HepG2 (cell line): ENCODE results near the gene YPEL5. TPM values are rescaled to one million over a fixed set of nuclear protein-coding genes. Genes with fewer than 3 reads are reported as not detected.

Source experiments
- ATAC-seq: fragments of 200-7000 bp; cut with Tn5 transposase; 3 replicates; pipeline ENCODE4 v1.9.1; 2020; ENCODE audit warnings: mild to moderate bottlenecking, moderate library complexity
- BruUV-seq: library from RNA; stranded (reverse); fragments of 400-500 nt; replicated peaks from 2 replicates; lab custom pipeline; 2021; lab: Mats Ljungman, UMichigan
- CTCF ChIA-PET: fragments of 300-600 bp; formaldehyde crosslinking; extraction: SDS; loops from one replicate; lab custom pipeline; 2021; ENCODE audit warnings: low total read pairs, inconsistent platforms, low intra/inter-chr PET ratio; lab: Yijun Ruan, JAX
- POLR2A ChIA-PET: fragments of 350-600 bp; sonication (Branson Sonifier 250); formaldehyde crosslinking; loops from one replicate; lab custom pipeline; 2020; ENCODE audit warnings: antibody characterized with exemption, inconsistent platforms; lab: Yijun Ruan, JAX
- DNase-seq: peaks from one replicate; pipeline ENCODE4 v3.0.0-alpha.2; 2015; ENCODE audit warnings: low spot score
- FAIRE-seq: peaks from 3 replicates; lab custom pipeline; 2011; peaks lifted over from hg19 to GRCh38; lab: Jason Lieb, UNC
- H2AFZ ChIP-seq: one replicate; pipeline ENCODE4 v1.6.1; 2011; ENCODE audit warnings: low read length, inconsistent platforms
- H3K27ac ChIP-seq: fragments of 300-600 bp; 3 replicates; pipeline ENCODE4 v1.8.0; 2011; ENCODE audit warnings: mixed run types, mild to moderate bottlenecking, mixed read lengths, low read length, inconsistent platforms; ENCODE audit not compliant: insufficient read depth; ENCODE audit errors: extremely low read length
- H3K27me3 ChIP-seq, 2 experiments: fragments of 200-600 bp in 1 of 2; 2 replicates in 1 of 2; 3 replicates in 1 of 2; pipeline versions ENCODE4 v1.6.0 to v1.8.0; 2011; ENCODE audit warnings: low read length in 2 of 2, mild to moderate bottlenecking in 2 of 2, moderate library complexity in 2 of 2, inconsistent platforms in 1 of 2; ENCODE audit not compliant: insufficient read depth in 2 of 2, control insufficient read depth in 1 of 2
- H3K36me3 ChIP-seq, 2 experiments: fragments of 200-600 bp in 1 of 2; replicated peaks in 1 of 2; 2 replicates in 1 of 2; 3 replicates in 1 of 2; pipeline versions ENCODE4 v1.5.1 to v1.8.0; 2011; ENCODE audit warnings: low read length in 2 of 2, inconsistent platforms in 1 of 2; ENCODE audit not compliant: insufficient read depth in 2 of 2, control insufficient read depth in 1 of 2
- H3K4me1 ChIP-seq: 2 replicates; pipeline ENCODE4 v1.5.1; 2012; ENCODE audit warnings: low read length, inconsistent platforms; ENCODE audit not compliant: insufficient read depth
- H3K4me2 ChIP-seq: 2 replicates; pipeline ENCODE4 v1.6.0; 2011; ENCODE audit warnings: low read depth, low read length, inconsistent platforms
- H3K4me3 ChIP-seq, 3 experiments: fragments of 200-600 bp in 1 of 3; sonication (generic), shearing (Covaris generic) in 1 of 3; replicated peaks in 1 of 3; 2 replicates each; pipeline ENCODE4 v1.5.1; 2011 to 2016; ENCODE audit warnings: low read length in 3 of 3, inconsistent platforms in 2 of 3, low read depth in 2 of 3, mild to moderate bottlenecking in 2 of 3, control low read depth in 1 of 3, mixed read lengths in 1 of 3; ENCODE audit not compliant: insufficient read depth in 1 of 3
- H3K79me2 ChIP-seq: one replicate; pipeline ENCODE4 v1.6.1; 2011; ENCODE audit warnings: low read length, inconsistent platforms; ENCODE audit not compliant: insufficient read depth
- H3K9ac ChIP-seq: 2 replicates; pipeline ENCODE4 v1.6.0; 2011; ENCODE audit warnings: mild to moderate bottlenecking, low read depth, low read length, inconsistent platforms; ENCODE audit not compliant: insufficient read depth
- H3K9me3 ChIP-seq: 2 replicates; pipeline ENCODE4 v1.5.1; 2012; ENCODE audit warnings: mild to moderate bottlenecking, low read length
- H4K20me1 ChIP-seq: 2 replicates; pipeline ENCODE4 v1.6.0; 2011; ENCODE audit warnings: inconsistent platforms, mild to moderate bottlenecking, low read length, moderate library complexity; ENCODE audit not compliant: insufficient read depth
- AGO1 ChIP-seq: fragments of 200-400 bp; formaldehyde crosslinking; IDR thresholded peaks from 2 replicates; pipeline ENCODE4 v1.6.1; 2017; ENCODE audit warnings: mild to moderate bottlenecking, low read depth, low read length, moderate library complexity; ENCODE audit not compliant: poor library complexity, severe bottlenecking
- CREM ChIP-seq, 2 experiments: sonication (generic) in 1 of 2; formaldehyde crosslinking in 1 of 2; IDR thresholded peaks; 2 replicates each; pipeline versions ENCODE4 v1.4.0 to v1.6.1; 2016 to 2020; ENCODE audit warnings: antibody characterized with exemption in 1 of 2, mild to moderate bottlenecking in 1 of 2, missing genetic modification reagents in 1 of 2
- GPBP1L1 ChIP-seq: sonication (generic); formaldehyde crosslinking; IDR thresholded peaks from 2 replicates; pipeline ENCODE4 v1.5.0; 2020; ENCODE audit warnings: mild to moderate bottlenecking, missing genetic modification reagents
- HMG20B ChIP-seq: conservative IDR thresholded peaks from 2 replicates; pipeline ENCODE4 v1.6.1; 2016; ENCODE audit warnings: missing genetic modification reagents, missing compliant biosample characterization
- MTERF4 ChIP-seq: sonication (generic); formaldehyde crosslinking; IDR thresholded peaks from 2 replicates; pipeline ENCODE4 v1.8.0; 2023; ENCODE audit warnings: mild to moderate bottlenecking, missing genetic modification reagents
- TEAD3 ChIP-seq: optimal IDR thresholded peaks from 2 replicates; pipeline ENCODE3; 2016; ENCODE audit warnings: borderline replicate concordance
- ZBTB7A ChIP-seq: sonication (generic); formaldehyde crosslinking; IDR thresholded peaks from 2 replicates; pipeline ENCODE4 v1.8.0; 2022; ENCODE audit warnings: mild to moderate bottlenecking, missing genetic modification reagents
- ZFP91 ChIP-seq: sonication (generic); formaldehyde crosslinking; IDR thresholded peaks from 2 replicates; pipeline ENCODE4 v1.9.0; 2022; ENCODE audit warnings: missing genetic modification reagents, mild to moderate bottlenecking, borderline replicate concordance
- ZNF747 ChIP-seq: sonication (generic); formaldehyde crosslinking; IDR thresholded peaks from 2 replicates; pipeline ENCODE4 v1.8.1; 2023; ENCODE audit warnings: missing genetic modification reagents, mild to moderate bottlenecking, borderline replicate concordance
- WGBS: methylation state at CpG from one replicate; pipeline ENCODE4 v1.1.6; 2017; ENCODE audit warnings: low lambda C conversion rate; 5-methylcytosine and 5-hydroxymethylcytosine counted together
- in situ Hi-C: cut with HindIII; loops from 2 replicates; pipeline ENCODE4 v1.10.0; 2017; ENCODE audit warnings: low pct_unique_long_range_greater_than_20kb; ENCODE audit not compliant: extremely low pct_ligation_motif_present
- intact Hi-C: fragments of 100-400 bp; cut with micrococcal nuclease; formaldehyde crosslinking; loops from one replicate; pipeline ENCODE4 v1.10.0; 2022; ENCODE audit not compliant: unreplicated experiment
- polyA plus RNA-seq, 8 experiments: library from polyadenylated mRNA; depleted of rRNA in 3 of 8; stranded (reverse) in 7 of 8; unstranded in 1 of 8; fragments of >200 nt; fragmentation: Illumina TruSeq in 4 of 8; extraction: Trizol in 4 of 8; gene quantifications; 2 replicates each; pipeline versions ENCODE4 v1.2.1 to v1.2.3, GENCODE V29; 2011 to 2016; ENCODE audit warnings: low read depth in 4 of 8, missing spikeins in 1 of 8, mixed read lengths in 1 of 8; ENCODE audit not compliant: insufficient read depth in 1 of 8
- total RNA-seq, 5 experiments: library from RNA; depleted of rRNA; stranded (reverse); fragments of >200 nt; fragmentation: Illumina TruSeq; extraction: Trizol; gene quantifications; 2 replicates each; pipeline ENCODE4 v1.2.3, GENCODE V29; 2016; ENCODE audit warnings: low read depth in 1 of 5

YPEL5 gene
- total and polyA plus RNA-seq, 2 of the 13 experiments (the other 11 are each of a cell fraction or from before 2014, with no cell fraction given): 12.7 to 49.7 TPM

- intact Hi-C loops: no loop called here
- H4K20me1 ChIP-seq: no peaks in the 10 kb centered on the region
- H3K27me3 ChIP-seq: no peaks in the 10 kb centered on the region
- no peak overlapping the region for H2AFZ ChIP-seq
- ATAC-seq (no peak; the same call in 2 of the 3 replicates), DNase-seq (peak; percentile 47), FAIRE-seq (no peak)
- no TSS peak for BruUV-seq
- no peak overlapping the region for H3K9ac ChIP-seq
- TF ChIP-seq ZFP91 (CRISPR knock-in tag): no peak
- TF ChIP-seq ZBTB7A (CRISPR knock-in tag): 0 out of 2 replicates have a peak, but pooled peaks have one; percentile 21
- peak; percentile 52 for TF ChIP-seq TEAD3
- no peaks in the 10 kb centered on the region for H3K79me2 ChIP-seq
- no peak overlapping the region for H3K4me3 ChIP-seq
- H3K27ac ChIP-seq: no peak overlapping the region
- ChIA-PET CTCF (no interaction called here), POLR2A (no interaction called here)
- no peaks in the 10 kb centered on the region for H3K9me3 ChIP-seq
- no peaks in the 10 kb centered on the region for H3K36me3 ChIP-seq
- peaks cover 28% of the 10 kb centered on the region for H3K4me1 ChIP-seq
- in situ Hi-C loops: no loop called here
- 19% methylated on average over 9 of the region's 9 CpGs for WGBS
- no peak overlapping the region for H3K4me2 ChIP-seq
These were observed 40.3 kb upstream of the YPEL5 start for GRCh38 chr2:30106543-30106942.

GRCh38 chr2:30108192-30108591 is 38.6 kb upstream of the YPEL5 start:
- TF ChIP-seq GPBP1L1 (CRISPR knock-in tag) (no peak), ZNF747 (no peak), MTERF4 (CRISPR knock-in tag) (no peak), CREM (IDR thresholded peaks at IDR 0.05) (no peak), CREM (CRISPR knock-in tag; IDR thresholded peaks at IDR 0.05) (no peak), AGO1 (no peak), HMG20B (CRISPR knock-in tag) (no peak)
- Histone ChIP-seq H3K27me3 (peaks cover 0 to 1% of the 10 kb centered on the region in 2 experiments; a peak in 1 of 5 replicates), H3K9me3 (no peaks in the 10 kb centered on the region), H3K9ac (no peak overlapping the region), H3K27ac (no peak overlapping the region), H3K79me2 (no peaks in the 10 kb centered on the region), H3K4me3 (no peak overlapping the region), H3K4me2 (0 out of 2 replicates have a peak overlapping the region, but pooled peaks have one; percentile 22), H3K36me3 (no peaks in the 10 kb centered on the region), H4K20me1 (no peaks in the 10 kb centered on the region), H2AFZ (no peak overlapping the region), H3K4me1 (peaks cover 28% of the 10 kb centered on the region)
- 38% methylated on average over 2 of the region's 2 CpGs for WGBS
- no TSS peak for BruUV-seq
- no peak for FAIRE-seq
- DNase-seq: no peak
- intact Hi-C loops: no loop called here
- peak; percentile 67 for ATAC-seq
- CTCF ChIA-PET: no interaction called here
- POLR2A ChIA-PET: no interaction called here
- in situ Hi-C loops: no loop called here
